A549 (cell line): Measurements from ENCODE around the gene SMAD5.

Experiments
- EHMT2 ChIP-seq: fragments of 200-600 bp; sonication (generic); IDR thresholded peaks from 2 replicates; pipeline ENCODE4 v1.6.1; 2016; ENCODE audit warnings: antibody characterized with exemption, low read depth, mild to moderate bottlenecking, moderate library complexity
- POLR2A ChIP-seq: IDR thresholded peaks from 2 replicates; pipeline ENCODE4 v1.6.1; 2012; ENCODE audit warnings: mild to moderate bottlenecking, low read length
- RAD21 ChIP-seq, 2 experiments: fragments of >200 bp in 1 of 2; sonication (Bioruptor Twin) in 1 of 2; formaldehyde crosslinking in 1 of 2; IDR thresholded peaks in 1 of 2; conservative IDR thresholded peaks in 1 of 2; 2 replicates in 1 of 2; 3 replicates in 1 of 2; pipeline ENCODE4 v1.6.1; 2012 to 2018; ENCODE audit warnings: inconsistent platforms in 1 of 2
- TF ChIP-seq, protein P1 (sequence below): fragments of 200-600 bp; sonication (generic); IDR thresholded peaks from 2 replicates; pipeline ENCODE4 v1.6.1; 2016; ENCODE audit warnings: antibody characterized with exemption, mild to moderate bottlenecking, moderate library complexity
- TF ChIP-seq, protein P2 (sequence below): fragments of >200 bp; sonication (Bioruptor Twin); formaldehyde crosslinking; IDR thresholded peaks from 3 replicates; pipeline ENCODE4 v1.5.1; 2016

- TF ChIP-seq, protein P1, sequence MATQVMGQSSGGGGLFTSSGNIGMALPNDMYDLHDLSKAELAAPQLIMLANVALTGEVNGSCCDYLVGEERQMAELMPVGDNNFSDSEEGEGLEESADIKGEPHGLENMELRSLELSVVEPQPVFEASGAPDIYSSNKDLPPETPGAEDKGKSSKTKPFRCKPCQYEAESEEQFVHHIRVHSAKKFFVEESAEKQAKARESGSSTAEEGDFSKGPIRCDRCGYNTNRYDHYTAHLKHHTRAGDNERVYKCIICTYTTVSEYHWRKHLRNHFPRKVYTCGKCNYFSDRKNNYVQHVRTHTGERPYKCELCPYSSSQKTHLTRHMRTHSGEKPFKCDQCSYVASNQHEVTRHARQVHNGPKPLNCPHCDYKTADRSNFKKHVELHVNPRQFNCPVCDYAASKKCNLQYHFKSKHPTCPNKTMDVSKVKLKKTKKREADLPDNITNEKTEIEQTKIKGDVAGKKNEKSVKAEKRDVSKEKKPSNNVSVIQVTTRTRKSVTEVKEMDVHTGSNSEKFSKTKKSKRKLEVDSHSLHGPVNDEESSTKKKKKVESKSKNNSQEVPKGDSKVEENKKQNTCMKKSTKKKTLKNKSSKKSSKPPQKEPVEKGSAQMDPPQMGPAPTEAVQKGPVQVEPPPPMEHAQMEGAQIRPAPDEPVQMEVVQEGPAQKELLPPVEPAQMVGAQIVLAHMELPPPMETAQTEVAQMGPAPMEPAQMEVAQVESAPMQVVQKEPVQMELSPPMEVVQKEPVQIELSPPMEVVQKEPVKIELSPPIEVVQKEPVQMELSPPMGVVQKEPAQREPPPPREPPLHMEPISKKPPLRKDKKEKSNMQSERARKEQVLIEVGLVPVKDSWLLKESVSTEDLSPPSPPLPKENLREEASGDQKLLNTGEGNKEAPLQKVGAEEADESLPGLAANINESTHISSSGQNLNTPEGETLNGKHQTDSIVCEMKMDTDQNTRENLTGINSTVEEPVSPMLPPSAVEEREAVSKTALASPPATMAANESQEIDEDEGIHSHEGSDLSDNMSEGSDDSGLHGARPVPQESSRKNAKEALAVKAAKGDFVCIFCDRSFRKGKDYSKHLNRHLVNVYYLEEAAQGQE: no peak
- TF ChIP-seq, protein P2, sequence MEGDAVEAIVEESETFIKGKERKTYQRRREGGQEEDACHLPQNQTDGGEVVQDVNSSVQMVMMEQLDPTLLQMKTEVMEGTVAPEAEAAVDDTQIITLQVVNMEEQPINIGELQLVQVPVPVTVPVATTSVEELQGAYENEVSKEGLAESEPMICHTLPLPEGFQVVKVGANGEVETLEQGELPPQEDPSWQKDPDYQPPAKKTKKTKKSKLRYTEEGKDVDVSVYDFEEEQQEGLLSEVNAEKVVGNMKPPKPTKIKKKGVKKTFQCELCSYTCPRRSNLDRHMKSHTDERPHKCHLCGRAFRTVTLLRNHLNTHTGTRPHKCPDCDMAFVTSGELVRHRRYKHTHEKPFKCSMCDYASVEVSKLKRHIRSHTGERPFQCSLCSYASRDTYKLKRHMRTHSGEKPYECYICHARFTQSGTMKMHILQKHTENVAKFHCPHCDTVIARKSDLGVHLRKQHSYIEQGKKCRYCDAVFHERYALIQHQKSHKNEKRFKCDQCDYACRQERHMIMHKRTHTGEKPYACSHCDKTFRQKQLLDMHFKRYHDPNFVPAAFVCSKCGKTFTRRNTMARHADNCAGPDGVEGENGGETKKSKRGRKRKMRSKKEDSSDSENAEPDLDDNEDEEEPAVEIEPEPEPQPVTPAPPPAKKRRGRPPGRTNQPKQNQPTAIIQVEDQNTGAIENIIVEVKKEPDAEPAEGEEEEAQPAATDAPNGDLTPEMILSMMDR: no peak
- TF ChIP-seq POLR2A: no peak
- no peak for TF ChIP-seq RAD21 (conservative IDR thresholded peaks at IDR 0.05 in 1 of 2, IDR thresholded peaks at IDR 0.05 in 1 of 2)
- no peak for TF ChIP-seq EHMT2
These were observed 88.7 kb downstream of the SMAD5 start for GRCh38 chr5:136221340-136221739.
